Adrenal gland (tissue), 12 donors: ENCODE data around the gene C6orf163. TPM values are rescaled to one million over a fixed set of nuclear protein-coding genes. Genes with fewer than 3 reads are reported as not detected.
A peak's percentile ranks its signal among the peaks of the same experiment; 100 is the strongest.

Experiments used
- DNase-seq, 7 donors: peaks; one replicate each; pipeline ENCODE4 v3.0.0-alpha.2; 2019 to 2020
- H3K27ac ChIP-seq, 5 donors: fragments of 200-600 bp; sonication (generic) in 4 of 5; 1 replicate in 3 of 5; 2 replicates in 2 of 5; pipeline versions ENCODE4 v1.5.1 to v1.8.0; 2016 to 2020; ENCODE audit warnings: mild to moderate bottlenecking in 1 of 5
- H3K27me3 ChIP-seq: fragments of 200-600 bp; 2 replicates; pipeline ENCODE4 v1.8.0; 2021
- H3K36me3 ChIP-seq, 2 donors: fragments of 200-600 bp; replicated peaks in 1 of 2; 1 replicate in 1 of 2; 2 replicates in 1 of 2; pipeline versions ENCODE4 v1.5.1 to v1.8.0; 2018 to 2022
- H3K4me1 ChIP-seq, 2 donors: fragments of 200-600 bp; replicated peaks in 1 of 2; 1 replicate in 1 of 2; 2 replicates in 1 of 2; pipeline versions ENCODE4 v1.5.1 to v1.8.0; 2018 to 2021
- H3K4me3 ChIP-seq, 4 donors: fragments of 200-600 bp; sonication (generic) in 3 of 4; one replicate each; pipeline ENCODE4 v1.5.1; 2016 to 2018
- H3K9me3 ChIP-seq, 3 donors: fragments of 200-600 bp; sonication (generic) in 1 of 3; replicated peaks in 1 of 3; 1 replicate in 2 of 3; 2 replicates in 1 of 3; pipeline versions ENCODE4 v1.5.1 to v1.8.0; 2016 to 2021
- CTCF ChIP-seq, 6 experiments: fragments of 450-650 bp in 4 of 6; fragments of 200-600 bp in 2 of 6; sonication (generic) in 1 of 6; IDR thresholded peaks; 1 replicate in 5 of 6; 2 replicates in 1 of 6; pipeline versions ENCODE4 v1.5.1 to v1.8.0; 2016 to 2021; ENCODE audit warnings: antibody characterized with exemption in 6 of 6, mild to moderate bottlenecking in 2 of 6, moderate library complexity in 1 of 6
- POLR2A ChIP-seq, 2 donors: fragments of 450-650 bp; IDR thresholded peaks; one replicate each; pipeline ENCODE4 v1.6.1; 2017; ENCODE audit warnings: antibody characterized with exemption in 2 of 2, mild to moderate bottlenecking in 2 of 2, moderate library complexity in 1 of 2
- whole genome bisulfite sequencing, 4 donors: extraction: QIAGEN DNeasy Blood & Tissue Kit in 2 of 4; methylation state at CpG; one replicate each; pipeline versions ENCODE4 v1.1.5 to v1.1.7; 2013 to 2017; 5-methylcytosine and 5-hydroxymethylcytosine counted together
- intact Hi-C, 2 donors: fragments of 100-400 bp; cut with DNase I; formaldehyde crosslinking; loops; one replicate each; pipeline versions ENCODE4 v1.14.1 to v1.15.0; 2022 to 2023
- polyA plus RNA-seq, 3 donors: library from polyadenylated mRNA; stranded (reverse); fragments of 200-250 nt in 2 of 3; fragments of 350-450 nt in 1 of 3; fragmentation: Illumina TruSeq in 1 of 3; extraction: RNeasy Lipid Tissue Mini Kit (QIAGEN cat#74804) in 1 of 3; gene quantifications; one replicate each; pipeline ENCODE4 v1.2.3, GENCODE V29; 2013 to 2014
- total RNA-seq, 9 donors: library from RNA; depleted of rRNA in 4 of 9; stranded (reverse); fragments of >200 nt in 4 of 9; fragments of 120-200 nt in 1 of 9; fragmentation: NEBNext Ultra II Directional in 1 of 9; extraction: Animal tissue kit (Norgen Biotek cat#: 25700) in 1 of 9; gene quantifications; one replicate each; pipeline versions ENCODE4 v1.1.0 to v1.2.4, GENCODE V29; 2013 to 2023
- donor health status: healthy with polysubstance abuse.
- donor health status: Bipolar disorder and iron deficiency.
- donor health status: DM: yes; HTN: yes; CAD: no.
- donor health status: DM: no; HTN: no; CAD: no.
- donor health status: DM: no; HTN: no; CAD: no.
- donor health status: DM: yes; HTN: yes; CAD: no.

C6orf163 gene
- total and polyA plus RNA-seq, 12 donors = 0.55 to 20.4 (median 2.8) TPM; not detected in 1

GRCh38 chr6:87396595-87397392 is 52.2 kb downstream of the C6orf163 start:
- TF ChIP-seq CTCF (IDR thresholded peaks at IDR 0.05) = no peak
- TF ChIP-seq POLR2A (IDR thresholded peaks at IDR 0.05) = no peak
- Histone ChIP-seq H3K27ac (no peak overlapping the region), H3K36me3 (no peaks in the 10 kb centered on the region), H3K9me3 (no peaks in the 10 kb centered on the region), H3K4me1 (no peaks in the 10 kb centered on the region), H3K27me3 (no peaks in the 10 kb centered on the region), H3K4me3 (no peak overlapping the region)
- WGBS, 4 donors = 80 to 85% (median 81%) methylated on average over 10 of the region's 10 CpGs
- intact Hi-C loops = no loop called here
- DNase-seq = no peak

- Histone ChIP-seq H3K9me3 (no peaks in the 10 kb centered on the region), H3K27me3 (no peaks in the 10 kb centered on the region), H3K36me3 (no peaks in the 10 kb centered on the region), H3K4me3 (no peak overlapping the region), H3K27ac (no peak overlapping the region), H3K4me1 (no peaks in the 10 kb centered on the region)
- WGBS, 4 donors = 57 to 93% (median 76%) methylated on average over 1 of the region's 1 CpG
- DNase-seq = no peak
- intact Hi-C loops = no loop called here
- TF ChIP-seq POLR2A (IDR thresholded peaks at IDR 0.05) (no peak), CTCF (IDR thresholded peaks at IDR 0.05) (no peak)
Measured at GRCh38 chr6:87397656-87398055, 53.0 kb downstream of the C6orf163 start.

- Histone ChIP-seq H3K4me3 (peak overlapping the region in 1 of 4 donors; percentile 15), H3K27me3 (no peaks in the 10 kb centered on the region), H3K9me3 (no peaks in the 10 kb centered on the region), H3K36me3 (no peaks in the 10 kb centered on the region), H3K4me1 (no peaks in the 10 kb centered on the region), H3K27ac (no peak overlapping the region)
- 60 to 68% (median 64%) methylated on average over 3 of the region's 3 CpGs for WGBS, 4 donors
- TF ChIP-seq POLR2A (IDR thresholded peaks at IDR 0.05) (no peak), CTCF (IDR thresholded peaks at IDR 0.05) (no peak)
- intact Hi-C loops = no loop called here
- no peak for DNase-seq
Measured at GRCh38 chr6:87401832-87402231, 57.2 kb downstream of the C6orf163 start.

- intact Hi-C loops = no loop called here
- H3K27ac ChIP-seq = peak overlapping the region in 4 of 5 donors; percentile 69 to 84 (median 76)
- H3K36me3 ChIP-seq = no peaks in the 10 kb centered on the region
- 0% methylated on average over 10 of the region's 10 CpGs for WGBS, 4 donors
- TF ChIP-seq CTCF (IDR thresholded peaks at IDR 0.05) = no peak
- no peak for TF ChIP-seq POLR2A (IDR thresholded peaks at IDR 0.05)
- H3K9me3 ChIP-seq = no peaks in the 10 kb centered on the region
- no peaks in the 10 kb centered on the region for H3K27me3 ChIP-seq
- peaks cover 0 to 3% of the 10 kb centered on the region in 2 donors for H3K4me1 ChIP-seq
- peak overlapping the region; percentile 72 to 97 (median 88) for H3K4me3 ChIP-seq
- peak in 2 of 7 donors; percentile 46 to 65 for DNase-seq
Measured at GRCh38 chr6:87407561-87407900, 62.9 kb downstream of the C6orf163 start.
